Small intestine (tissue), 16 donors: ENCODE data around the gene INSIG1. TPM values are rescaled to one million over a fixed set of nuclear protein-coding genes. Genes with fewer than 3 reads are reported as not detected.

Experiments used
- DNase-seq, 2 donors: peaks; one replicate each; pipeline versions ENCODE4 v3.0.0 to v3.0.0-alpha.2; 2013
- FAIRE-seq: peaks from 2 replicates; lab custom pipeline; 2012; peaks lifted over from hg19 to GRCh38; lab: Jason Lieb, UNC
- H3K27ac ChIP-seq, 3 donors: one replicate each; pipeline ENCODE4 v1.5.1; 2013; ENCODE audit warnings: low read length in 2 of 3, mild to moderate bottlenecking in 2 of 3, control low read depth in 1 of 3, inconsistent platforms in 1 of 3, low read depth in 1 of 3, moderate library complexity in 1 of 3
- H3K27me3 ChIP-seq, 3 donors: one replicate each; pipeline ENCODE4 v1.6.1; 2013; ENCODE audit warnings: low read length in 3 of 3, inconsistent platforms in 1 of 3; ENCODE audit not compliant: control insufficient read depth in 3 of 3, insufficient read depth in 3 of 3
- H3K36me3 ChIP-seq, 3 donors: one replicate each; pipeline ENCODE4 v1.6.1; 2013; ENCODE audit warnings: low read length in 3 of 3, inconsistent platforms in 1 of 3, low read depth in 1 of 3, mild to moderate bottlenecking in 1 of 3, moderate library complexity in 1 of 3; ENCODE audit not compliant: control insufficient read depth in 3 of 3, insufficient read depth in 2 of 3
- H3K4me1 ChIP-seq, 3 donors: one replicate each; pipeline ENCODE4 v1.6.1; 2013; ENCODE audit warnings: low read length in 2 of 3, inconsistent platforms in 1 of 3, low read depth in 1 of 3, mild to moderate bottlenecking in 1 of 3, moderate library complexity in 1 of 3; ENCODE audit not compliant: control insufficient read depth in 3 of 3, insufficient read depth in 2 of 3
- H3K4me3 ChIP-seq, 3 donors: one replicate each; pipeline ENCODE4 v1.5.1; 2013; ENCODE audit warnings: low read length in 3 of 3, control low read depth in 1 of 3, inconsistent platforms in 1 of 3, low read depth in 1 of 3, mild to moderate bottlenecking in 1 of 3, moderate library complexity in 1 of 3
- H3K9me3 ChIP-seq, 2 donors: one replicate each; pipeline ENCODE4 v1.6.1; 2013; ENCODE audit warnings: low read depth in 1 of 2, low read length in 1 of 2; ENCODE audit not compliant: control insufficient read depth in 2 of 2, insufficient read depth in 1 of 2
- WGBS, 3 donors: extraction: QIAGEN DNeasy Blood & Tissue Kit; methylation state at CpG; one replicate each; pipeline ENCODE4 v1.1.7; 2013; 5-methylcytosine and 5-hydroxymethylcytosine counted together
- long read RNA-seq, 10 donors: transcript quantifications; one replicate each; lab custom pipeline, GENCODE V29; 2026
- polyA plus RNA-seq, 4 donors: library from polyadenylated mRNA; stranded (reverse) in 3 of 4; unstranded in 1 of 4; fragments of 200-250 nt in 3 of 4; fragments of 120-200 nt in 1 of 4; gene quantifications; one replicate each; pipeline versions ENCODE4 v1.2.1 to v1.2.3, GENCODE V29; 2013
- donor health status: healthy with polysubstance abuse.
- donor health status: control.
- donor health status: control.
- donor health status: Bipolar disorder and iron deficiency.
- donor health status: healthy.

INSIG1 gene
- polyA plus RNA-seq = 10 to 100 TPM in 2 of 4 donors, 1 to 10 TPM in 2; 5.8 to 70.1 (median 25.7) TPM
- long read RNA-seq, donor 1, transcript INSIG1-201 (6 exons, 3,010 nt) = major isoform, 8 of 8 reads
- long read RNA-seq, donor 1, partial matches to known transcripts = 0 of 8 reads
- long read RNA-seq, donor 1, other reads (novel, unspliced or antisense) = 0 of 8 reads
- long read RNA-seq, donor 2, partial matches to known transcripts = 0 of 1 reads
- long read RNA-seq, donor 2, other reads (novel, unspliced or antisense) = 0 of 1 reads
- long read RNA-seq, donor 3, partial matches to known transcripts = 0 of 6 reads
- long read RNA-seq, donor 3, other reads (novel, unspliced or antisense) = 0 of 6 reads
- long read RNA-seq, donor 4 = 0 reads
- long read RNA-seq, donor 5, partial matches to known transcripts = 0 of 2 reads
- long read RNA-seq, donor 5, other reads (novel, unspliced or antisense) = 0 of 2 reads
- long read RNA-seq, donor 6, partial matches to known transcripts = 0 of 3 reads
- long read RNA-seq, donor 6, other reads (novel, unspliced or antisense) = 0 of 3 reads
- long read RNA-seq, donor 7, transcript INSIG1-201 (6 exons, 3,010 nt) = major isoform, 9 of 9 reads
- long read RNA-seq, donor 7, partial matches to known transcripts = 0 of 9 reads
- long read RNA-seq, donor 7, other reads (novel, unspliced or antisense) = 0 of 9 reads
- long read RNA-seq, donor 8 = 0 reads
- long read RNA-seq, donor 9 = 0 reads
- long read RNA-seq, donor 10, transcript INSIG1-201 (6 exons, 3,010 nt) = major isoform, 6 of 6 reads
- long read RNA-seq, donor 10, partial matches to known transcripts = 0 of 6 reads
- long read RNA-seq, donor 10, other reads (novel, unspliced or antisense) = 0 of 6 reads

GRCh38 chr7:155297517-155298287 is at the start of gene INSIG1:
Gene INSIG1 (plus strand): TSS chr7:155297878. CDS start chr7:155298286, 408 bp downstream.
- H3K36me3 ChIP-seq = peaks cover 0 to 4% (median 0%) of the 10 kb centered on the region in 3 donors
- H3K27me3 ChIP-seq = no peaks in the 10 kb centered on the region
- H3K4me3 ChIP-seq = peak within 1 kb of the TSS; percentile 62 to 86 (median 78)
- peak; percentile 91 to 97 for DNase-seq
- 0 to 1% (median 0%) methylated on average over 56 to 111 of the region's 111 CpGs for WGBS, 3 donors
- H3K4me1 ChIP-seq = peaks cover 5 to 13% (median 8%) of the 10 kb centered on the region in 3 donors
- H3K27ac ChIP-seq = peak within 1 kb of the TSS; percentile 69 to 91 (median 83)
- no peak for FAIRE-seq
- peaks cover 0 to 3% of the 10 kb centered on the region in 2 donors for H3K9me3 ChIP-seq

GRCh38 chr7:155248366-155248756 is 49.3 kb upstream of the INSIG1 start:
- peaks cover 0 to 8% of the 10 kb centered on the region in 2 donors for H3K9me3 ChIP-seq
- DNase-seq (no peak), FAIRE-seq (no peak)
- H3K4me1 ChIP-seq = no peaks in the 10 kb centered on the region
- H3K36me3 ChIP-seq = no peaks in the 10 kb centered on the region
- WGBS, 3 donors = 81 to 94% (median 83%) methylated on average over 10 of the region's 10 CpGs
- H3K27me3 ChIP-seq = peaks cover 0 to 2% (median 0%) of the 10 kb centered on the region in 3 donors
- H3K27ac ChIP-seq = no peak overlapping the region
- H3K4me3 ChIP-seq = no peak overlapping the region

DNA sequence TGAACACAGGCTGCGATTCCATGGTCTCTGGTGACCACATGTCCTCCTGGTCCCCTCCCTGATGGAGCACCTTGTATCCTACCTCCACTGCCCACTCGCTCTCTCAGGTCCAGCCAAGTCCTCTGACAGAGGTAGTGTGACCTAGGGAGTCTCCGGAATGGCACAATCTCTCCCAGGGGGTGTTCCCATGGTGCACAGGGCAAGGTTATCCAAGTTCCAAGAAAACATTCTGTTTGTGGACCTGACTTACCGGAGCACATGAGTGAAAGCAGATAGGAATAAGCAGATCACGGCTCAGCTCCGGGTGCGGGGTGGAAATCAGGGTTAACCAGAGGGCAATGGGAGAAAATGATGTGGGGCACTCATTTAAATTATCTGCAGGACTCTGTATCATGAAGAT is 45.8 kb upstream of the INSIG1 start:
- Histone ChIP-seq H3K27me3 (no peaks in the 10 kb centered on the region), H3K4me3 (no peak overlapping the region), H3K36me3 (no peaks in the 10 kb centered on the region), H3K9me3 (no peaks in the 10 kb centered on the region), H3K4me1 (no peaks in the 10 kb centered on the region), H3K27ac (no peak overlapping the region)
- 55 to 72% (median 57%) methylated on average over 7 of the region's 7 CpGs for WGBS, 3 donors
- FAIRE-seq = no peak
- DNase-seq = no peak

DNA sequence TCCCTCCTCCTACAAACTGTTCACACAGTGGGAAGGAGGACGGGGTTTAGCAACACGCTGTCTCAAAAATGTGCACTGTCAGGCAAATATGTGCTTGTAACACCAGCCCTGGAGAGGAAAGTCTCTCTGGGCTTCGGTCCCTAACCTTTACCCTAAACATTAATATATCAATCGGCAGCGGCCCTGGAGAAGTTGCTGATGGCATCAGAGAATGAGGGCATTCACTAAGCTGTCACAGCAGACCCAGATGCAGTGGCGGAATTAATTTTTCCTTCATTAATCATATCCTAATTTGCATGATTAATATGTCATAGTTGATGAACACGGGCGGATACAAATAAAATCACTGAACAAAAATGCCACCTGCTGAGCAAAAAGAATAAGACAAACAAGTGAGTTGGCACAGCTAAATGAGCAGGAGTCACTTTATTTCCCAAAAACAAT is 45.2 kb upstream of the INSIG1 start:
- Histone ChIP-seq H3K4me3 (no peak overlapping the region), H3K27me3 (no peaks in the 10 kb centered on the region), H3K9me3 (no peaks in the 10 kb centered on the region), H3K27ac (no peak overlapping the region), H3K36me3 (no peaks in the 10 kb centered on the region), H3K4me1 (peaks cover 0 to 3% (median 0%) of the 10 kb centered on the region in 3 donors)
- no peak for FAIRE-seq
- no peak for DNase-seq
- WGBS, 3 donors = 66 to 71% (median 69%) methylated on average over 8 of the region's 8 CpGs

DNA sequence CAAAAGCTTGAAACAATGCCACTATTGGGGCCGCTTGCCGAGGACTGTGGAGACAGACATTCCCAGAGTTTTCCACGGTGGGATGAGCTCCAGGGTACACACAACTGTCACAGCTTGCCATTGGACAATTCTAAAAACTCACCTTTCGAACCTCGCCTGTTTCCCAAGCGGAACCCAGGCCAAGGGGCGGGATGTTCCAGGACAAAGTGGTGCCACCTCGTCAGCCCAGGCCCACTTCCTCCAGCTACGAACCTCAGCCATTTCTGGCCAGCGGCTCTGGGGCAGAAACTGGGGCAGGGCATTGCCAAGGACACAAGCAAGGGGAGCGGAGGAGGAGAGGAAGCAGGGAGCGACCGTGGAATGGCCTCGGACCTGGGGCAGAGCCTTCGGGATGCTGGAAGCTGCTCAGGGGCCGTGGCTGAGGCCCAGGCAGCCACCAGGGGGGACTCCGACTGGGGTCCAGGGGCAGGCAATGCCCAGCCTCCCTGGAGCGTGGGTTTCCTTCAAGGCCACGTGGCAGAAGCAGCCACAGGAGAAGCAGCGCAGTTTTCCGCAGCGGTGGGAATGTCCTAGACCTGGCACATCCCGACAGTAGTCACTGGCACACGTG is 44.7 kb upstream of the INSIG1 start:
- no peak for FAIRE-seq
- no peak overlapping the region for H3K4me3 ChIP-seq
- DNase-seq = no peak
- H3K4me1 ChIP-seq = peaks cover 0 to 3% (median 0%) of the 10 kb centered on the region in 3 donors
- WGBS, 3 donors = 84 to 89% (median 84%) methylated on average over 24 of the region's 24 CpGs
- H3K9me3 ChIP-seq = no peaks in the 10 kb centered on the region
- no peaks in the 10 kb centered on the region for H3K27me3 ChIP-seq
- H3K36me3 ChIP-seq = no peaks in the 10 kb centered on the region
- no peak overlapping the region for H3K27ac ChIP-seq

GRCh38 chr7:155254018-155254417 is 43.7 kb upstream of the INSIG1 start:
- peaks cover 0 to 3% (median 0%) of the 10 kb centered on the region in 3 donors for H3K4me1 ChIP-seq
- DNase-seq (peak in 1 of 2 donors; percentile 64), FAIRE-seq (no peak)
- 28 to 73% (median 34%) methylated on average over 8 of the region's 8 CpGs for WGBS, 3 donors
- H3K27me3 ChIP-seq = no peaks in the 10 kb centered on the region
- no peak overlapping the region for H3K4me3 ChIP-seq
- no peaks in the 10 kb centered on the region for H3K9me3 ChIP-seq
- H3K27ac ChIP-seq = no peak overlapping the region
- no peaks in the 10 kb centered on the region for H3K36me3 ChIP-seq

GRCh38 chr7:155255071-155255470 is 42.6 kb upstream of the INSIG1 start:
- no peak for FAIRE-seq
- Histone ChIP-seq H3K27ac (no peak overlapping the region), H3K4me3 (no peak overlapping the region), H3K27me3 (no peaks in the 10 kb centered on the region), H3K36me3 (no peaks in the 10 kb centered on the region), H3K4me1 (peaks cover 0 to 3% (median 0%) of the 10 kb centered on the region in 3 donors), H3K9me3 (no peaks in the 10 kb centered on the region)
- DNase-seq = no peak
- 91 to 96% (median 95%) methylated on average over 10 of the region's 10 CpGs for WGBS, 3 donors
